OCI-LY3 (cell line): ENCODE results near the gene ELOVL2.

Experiments used
- H2AFZ ChIP-seq: fragments of 200-600, 300-600 bp; shearing (Covaris generic); 2 replicates; pipeline ENCODE4 v1.6.0; 2014; ENCODE audit warnings: antibody characterized with exemption, low read depth, low read length
- H3K27ac ChIP-seq: fragments of 200-600, 300-600 bp; sonication (generic); 2 replicates; pipeline ENCODE4 v1.5.1; 2014; ENCODE audit warnings: mild to moderate bottlenecking, low read length, moderate library complexity, mixed read lengths
- H3K27me3 ChIP-seq: fragments of 200-600, 300-600 bp; sonication (generic); 2 replicates; pipeline ENCODE4 v1.6.1; 2014; ENCODE audit warnings: low read depth, low read length, mixed read lengths
- H3K36me3 ChIP-seq: fragments of 200-600, 300-600 bp; sonication (generic); replicated peaks from 2 replicates; pipeline ENCODE3; 2014; ENCODE audit warnings: low read depth, low read length, mixed read lengths
- H3K4me1 ChIP-seq: fragments of 300-600, 200-600 bp; sonication (generic); 2 replicates; pipeline ENCODE4 v1.6.1; 2014; ENCODE audit warnings: low read length, mixed read lengths
- H3K4me2 ChIP-seq: fragments of 200-600, 300-600 bp; sonication (generic); 2 replicates; pipeline ENCODE4 v1.6.1; 2014; ENCODE audit warnings: low read length, mixed read lengths
- H3K4me3 ChIP-seq: fragments of 300-600, 200-600 bp; sonication (generic); 2 replicates; pipeline ENCODE4 v1.5.1; 2014; ENCODE audit warnings: antibody characterized with exemption, mild to moderate bottlenecking, low read length, moderate library complexity
- H3K79me2 ChIP-seq: fragments of 300-600, 200-600 bp; shearing (Covaris generic); 2 replicates; pipeline ENCODE4 v1.6.1; 2014; ENCODE audit warnings: mild to moderate bottlenecking, low read length, mixed read lengths
- H3K9ac ChIP-seq: fragments of 300-600, 200-600 bp; shearing (Covaris generic); 2 replicates; pipeline ENCODE4 v1.6.0; 2014; ENCODE audit warnings: mild to moderate bottlenecking, low read length, moderate library complexity
- H3K9me3 ChIP-seq: fragments of 200-600, 300-600 bp; shearing (Covaris generic); 2 replicates; pipeline ENCODE4 v1.6.1; 2014; ENCODE audit warnings: low read length, mixed read lengths; ENCODE audit not compliant: insufficient read depth
- H4K20me1 ChIP-seq: fragments of 200-600, 300-600 bp; sonication (generic); 2 replicates; pipeline ENCODE4 v1.6.1; 2016; ENCODE audit warnings: low read length, mixed read lengths; ENCODE audit not compliant: insufficient read depth
- CTCF ChIP-seq: fragments of 200-600, 300-600 bp; sonication (generic); IDR thresholded peaks from 2 replicates; pipeline ENCODE4 v1.5.1; 2014; ENCODE audit warnings: antibody characterized with exemption, low read length, low read depth
- EZH2phosphoT487 ChIP-seq: fragments of 200-600 bp; shearing (Covaris generic); IDR thresholded peaks from 2 replicates; pipeline ENCODE4 v1.6.1; 2018; ENCODE audit warnings: antibody characterized with exemption, mixed run types, low read depth

The ELOVL2 gene

DNA sequence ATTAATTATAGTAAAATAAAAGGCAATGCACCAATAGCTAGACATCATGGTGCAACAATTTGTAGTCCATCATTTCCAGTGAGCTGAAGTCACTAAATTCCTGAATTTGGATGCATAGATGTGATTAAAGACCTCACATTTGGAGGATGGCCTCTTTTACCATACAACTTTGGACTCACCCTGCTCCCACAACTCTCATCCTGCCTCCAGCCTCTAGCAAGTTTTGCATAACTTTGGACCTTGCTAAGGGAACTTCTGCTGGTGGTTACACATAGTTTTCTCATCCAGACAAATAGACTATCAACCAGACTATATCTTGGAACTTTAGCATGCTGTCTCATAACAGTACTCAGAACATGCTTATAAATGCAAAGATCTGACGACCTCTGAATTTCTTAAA lies 12.8 kb upstream of the ELOVL2 start:
- no peak overlapping the region for H2AFZ ChIP-seq
- TF ChIP-seq EZH2phosphoT487 (no peak), CTCF (no peak)
- no peaks in the 10 kb centered on the region for H3K27me3 ChIP-seq
- H3K9me3 ChIP-seq: no peaks in the 10 kb centered on the region
- no peaks in the 10 kb centered on the region for H4K20me1 ChIP-seq
- H3K36me3 ChIP-seq: no peaks in the 10 kb centered on the region
- no peak overlapping the region for H3K9ac ChIP-seq
- H3K79me2 ChIP-seq: no peaks in the 10 kb centered on the region
- no peak overlapping the region for H3K27ac ChIP-seq
- no peak overlapping the region for H3K4me2 ChIP-seq
- H3K4me3 ChIP-seq: no peak overlapping the region
- H3K4me1 ChIP-seq: no peaks in the 10 kb centered on the region

DNA sequence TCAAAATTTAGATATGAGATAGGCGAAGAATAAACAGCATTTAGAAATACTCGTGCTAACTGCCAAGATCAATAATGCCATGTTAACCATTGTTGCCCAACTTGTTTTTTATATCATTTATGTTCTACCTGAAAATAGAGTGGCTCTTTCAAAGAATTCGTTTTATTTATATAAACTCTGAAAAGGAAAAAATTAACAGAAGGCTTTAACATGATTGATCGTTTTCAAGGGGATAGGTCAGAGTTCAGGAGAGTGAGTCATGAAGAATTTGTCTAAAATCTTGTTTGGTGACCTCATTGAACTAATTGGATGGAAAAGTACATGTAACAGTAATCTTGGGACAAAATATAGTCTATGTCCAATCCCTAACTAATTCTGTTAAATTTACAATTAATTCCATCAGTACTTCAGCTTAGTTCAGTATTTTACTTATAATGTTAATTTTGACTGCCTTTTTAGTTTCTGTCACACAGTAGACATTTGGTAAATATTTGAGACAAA lies 11.1 kb upstream of the ELOVL2 start:
- H3K4me3 ChIP-seq: no peak overlapping the region
- TF ChIP-seq CTCF: no peak
- TF ChIP-seq EZH2phosphoT487: no peak
- no peaks in the 10 kb centered on the region for H4K20me1 ChIP-seq
- H3K4me1 ChIP-seq: no peaks in the 10 kb centered on the region
- H3K27ac ChIP-seq: no peak overlapping the region
- H3K36me3 ChIP-seq: no peaks in the 10 kb centered on the region
- no peaks in the 10 kb centered on the region for H3K79me2 ChIP-seq
- no peak overlapping the region for H2AFZ ChIP-seq
- no peaks in the 10 kb centered on the region for H3K9me3 ChIP-seq
- H3K9ac ChIP-seq: no peak overlapping the region
- H3K27me3 ChIP-seq: no peaks in the 10 kb centered on the region
- H3K4me2 ChIP-seq: no peak overlapping the region

GRCh38 chr6:11054722-11055121 lies 10.6 kb upstream of the ELOVL2 start:
- TF ChIP-seq CTCF (no peak), EZH2phosphoT487 (no peak)
- Histone ChIP-seq H2AFZ (no peak overlapping the region), H3K9ac (no peak overlapping the region), H3K4me2 (no peak overlapping the region), H3K79me2 (no peaks in the 10 kb centered on the region), H3K27me3 (no peaks in the 10 kb centered on the region), H3K4me3 (no peak overlapping the region), H3K4me1 (no peaks in the 10 kb centered on the region), H3K27ac (no peak overlapping the region), H4K20me1 (no peaks in the 10 kb centered on the region), H3K36me3 (no peaks in the 10 kb centered on the region), H3K9me3 (no peaks in the 10 kb centered on the region)

- Histone ChIP-seq H3K4me3 (no peak overlapping the region), H3K27ac (no peak overlapping the region), H3K36me3 (no peaks in the 10 kb centered on the region), H4K20me1 (no peaks in the 10 kb centered on the region), H3K9me3 (no peaks in the 10 kb centered on the region), H3K4me1 (no peaks in the 10 kb centered on the region), H2AFZ (no peak overlapping the region), H3K27me3 (no peaks in the 10 kb centered on the region; the same call in 1 of the 2 replicates), H3K9ac (no peak overlapping the region), H3K4me2 (no peak overlapping the region), H3K79me2 (no peaks in the 10 kb centered on the region)
- TF ChIP-seq CTCF: no peak
- no peak for TF ChIP-seq EZH2phosphoT487
Observed at GRCh38 chr6:11053307-11053706, 9.2 kb upstream of the ELOVL2 start.
